CD14-positive monocyte (primary cell): ENCODE results near the gene APCDD1L. TPM values are rescaled to one million over a fixed set of nuclear protein-coding genes. Genes with fewer than 3 reads are reported as not detected.
A peak's percentile ranks its signal among the peaks of the same experiment; 100 is the strongest.

Experiments used
- DNase-seq, 3 donors: peaks; one replicate each; pipeline ENCODE4 v3.0.0-alpha.2; 2011 to 2022
- H2AFZ ChIP-seq: 2 replicates; pipeline ENCODE4 v1.6.0; 2012; ENCODE audit warnings: mild to moderate bottlenecking, low read depth, low read length, inconsistent platforms; ENCODE audit not compliant: insufficient read depth, poor library complexity, severe bottlenecking
- H3K27ac ChIP-seq, 2 donors: 1 replicate in 1 of 2; 2 replicates in 1 of 2; pipeline ENCODE4 v1.5.1; 2012 to 2013; ENCODE audit warnings: low read length in 2 of 2, control low read depth in 1 of 2, inconsistent platforms in 1 of 2, low read depth in 1 of 2, mild to moderate bottlenecking in 1 of 2
- H3K27me3 ChIP-seq, 2 donors: one replicate each; pipeline versions ENCODE4 v1.6.0 to v1.6.1; 2011 to 2013; ENCODE audit warnings: low read length in 2 of 2; ENCODE audit not compliant: control insufficient read depth in 2 of 2, insufficient read depth in 2 of 2
- H3K36me3 ChIP-seq, 2 donors: replicated peaks in 1 of 2; 1 replicate in 1 of 2; 2 replicates in 1 of 2; pipeline versions ENCODE4 v1.5.1 to v1.6.1; 2012 to 2013; ENCODE audit warnings: low read length in 2 of 2, control low read depth in 1 of 2, inconsistent platforms in 1 of 2, mild to moderate bottlenecking in 1 of 2; ENCODE audit not compliant: insufficient read depth in 2 of 2, control insufficient read depth in 1 of 2
- H3K4me1 ChIP-seq, 2 donors: 1 replicate in 1 of 2; 2 replicates in 1 of 2; pipeline versions ENCODE4 v1.5.1 to v1.6.1; 2012 to 2013; ENCODE audit warnings: low read length in 2 of 2, control low read depth in 1 of 2, inconsistent platforms in 1 of 2, mild to moderate bottlenecking in 1 of 2, moderate library complexity in 1 of 2; ENCODE audit not compliant: insufficient read depth in 2 of 2, control insufficient read depth in 1 of 2
- H3K4me2 ChIP-seq: replicated peaks from 2 replicates; pipeline ENCODE3; 2012; ENCODE audit warnings: low read length, moderate library complexity, mild to moderate bottlenecking; ENCODE audit not compliant: poor library complexity, severe bottlenecking; ENCODE audit errors: extremely low read depth
- H3K4me3 ChIP-seq, 3 experiments: fragments of 200-600 bp in 1 of 3; sonication (generic) in 1 of 3; replicated peaks in 1 of 3; 1 replicate in 2 of 3; 2 replicates in 1 of 3; pipeline ENCODE4 v1.5.1; 2011 to 2013; ENCODE audit warnings: low read length in 3 of 3, mild to moderate bottlenecking in 3 of 3, control low read depth in 2 of 3, low read depth in 2 of 3, inconsistent platforms in 1 of 3, moderate library complexity in 1 of 3
- H3K79me2 ChIP-seq: 2 replicates; pipeline ENCODE4 v1.6.0; 2012; ENCODE audit warnings: mild to moderate bottlenecking, control low read depth, inconsistent platforms, low read length, moderate library complexity; ENCODE audit not compliant: insufficient read depth
- H3K9ac ChIP-seq: 2 replicates; pipeline ENCODE4 v1.6.0; 2017; ENCODE audit warnings: low read length, mild to moderate bottlenecking; ENCODE audit not compliant: insufficient read depth, poor library complexity, severe bottlenecking
- H3K9me3 ChIP-seq, 2 donors: replicated peaks in 1 of 2; 1 replicate in 1 of 2; 2 replicates in 1 of 2; pipeline versions ENCODE4 v1.5.1 to v1.6.1; 2012 to 2013; ENCODE audit warnings: low read length in 2 of 2, control low read depth in 1 of 2; ENCODE audit not compliant: control insufficient read depth in 1 of 2, insufficient read depth in 1 of 2
- H4K20me1 ChIP-seq: 2 replicates; pipeline ENCODE4 v1.6.0; 2012; ENCODE audit warnings: mild to moderate bottlenecking, low read length, control low read depth, moderate library complexity; ENCODE audit not compliant: insufficient read depth
- H3K27ac Mint-ChIP-seq, 7 donors: one replicate each; pipeline ENCODE4 v1.8.0; 2020; ENCODE audit warnings: mild to moderate bottlenecking in 7 of 7, mixed read lengths in 7 of 7, moderate library complexity in 6 of 7, inconsistent platforms in 2 of 7
- H3K27me3 Mint-ChIP-seq, 3 donors: one replicate each; pipeline ENCODE4 v1.8.0; 2021 to 2022; ENCODE audit warnings: low read depth in 3 of 3, mild to moderate bottlenecking in 3 of 3, mixed read lengths in 3 of 3, moderate library complexity in 3 of 3, inconsistent platforms in 1 of 3
- H3K36me3 Mint-ChIP-seq, 2 donors: one replicate each; pipeline ENCODE4 v1.8.0; 2020; ENCODE audit warnings: mixed read lengths in 2 of 2, inconsistent platforms in 1 of 2, mild to moderate bottlenecking in 1 of 2
- H3K4me1 Mint-ChIP-seq: one replicate; pipeline ENCODE4 v1.8.0; 2020; ENCODE audit warnings: mild to moderate bottlenecking, mixed read lengths
- H3K4me3 Mint-ChIP-seq, 2 donors: one replicate each; pipeline ENCODE4 v1.8.0; 2020; ENCODE audit warnings: mild to moderate bottlenecking in 2 of 2, mixed read lengths in 2 of 2, moderate library complexity in 1 of 2
- H3K9me3 Mint-ChIP-seq, 7 donors: one replicate each; pipeline ENCODE4 v1.8.0; 2020 to 2022; ENCODE audit warnings: mixed read lengths in 7 of 7, mild to moderate bottlenecking in 6 of 7, moderate library complexity in 6 of 7, inconsistent platforms in 2 of 7
- WGBS: methylation state at CpG from one replicate; pipeline ENCODE4 v1.1.5; 2013; ENCODE audit warnings: missing lambda C conversion rate; ENCODE audit not compliant: insufficient coverage; 5-methylcytosine and 5-hydroxymethylcytosine counted together
- intact Hi-C, 2 donors: fragments of 100-400 bp; cut with micrococcal nuclease; formaldehyde crosslinking; loops; one replicate each; pipeline versions ENCODE4 v1.15.0 to v1.15.1; 2023
- polyA plus RNA-seq, 3 donors: library from polyadenylated mRNA; depleted of rRNA in 1 of 3; unstranded in 2 of 3; stranded (reverse) in 1 of 3; fragments of 300-500 nt in 2 of 3; fragments of >200 nt in 1 of 3; fragmentation: Illumina TruSeq in 2 of 3; gene quantifications; 1 replicate in 2 of 3; 2 replicates in 1 of 3; pipeline ENCODE4 v1.2.3, GENCODE V29; 2012 to 2021
- TF ChIP-seq, protein P1 (sequence below): fragments of 200-600 bp; IDR thresholded peaks from one replicate; pipeline ENCODE4 v1.8.0; 2022; ENCODE audit warnings: antibody characterized with exemption, mild to moderate bottlenecking

The APCDD1L gene
- polyA plus RNA-seq, 3 donors = not detected

DNA sequence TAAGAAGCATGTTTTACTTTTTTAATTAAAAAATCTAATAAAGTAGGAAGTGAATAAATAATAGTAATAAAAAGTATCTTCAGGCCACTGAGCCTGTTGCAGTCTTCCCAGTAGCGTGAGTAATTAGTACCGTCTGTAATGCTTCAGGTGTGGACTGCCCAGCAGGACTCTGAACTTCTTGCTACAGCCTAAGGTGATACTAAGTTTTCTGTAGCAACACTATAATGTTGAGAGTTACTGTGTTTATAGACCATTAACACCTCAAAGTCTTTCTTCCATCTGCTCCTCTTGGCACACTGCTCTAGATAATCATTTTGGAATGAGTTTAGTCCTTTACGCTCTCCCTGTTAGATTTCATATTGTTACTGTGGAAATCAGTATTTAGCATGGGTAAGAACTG is 97.8 kb downstream of the APCDD1L start:
- Mint-ChIP-seq H3K9me3 (peaks cover 0 to 4% (median 0%) of the 10 kb centered on the region in 7 donors), H3K36me3 (peaks cover 42 to 54% of the 10 kb centered on the region in 2 donors), H3K27me3 (peaks cover 0 to 1% (median 0%) of the 10 kb centered on the region in 3 donors), H3K27ac (no peak overlapping the region), H3K4me3 (no peak overlapping the region), H3K4me1 (peaks cover 9% of the 10 kb centered on the region)
- no peaks in the 10 kb centered on the region for H3K27me3 ChIP-seq
- intact Hi-C loops = no loop called here
- TF ChIP-seq, protein P1, sequence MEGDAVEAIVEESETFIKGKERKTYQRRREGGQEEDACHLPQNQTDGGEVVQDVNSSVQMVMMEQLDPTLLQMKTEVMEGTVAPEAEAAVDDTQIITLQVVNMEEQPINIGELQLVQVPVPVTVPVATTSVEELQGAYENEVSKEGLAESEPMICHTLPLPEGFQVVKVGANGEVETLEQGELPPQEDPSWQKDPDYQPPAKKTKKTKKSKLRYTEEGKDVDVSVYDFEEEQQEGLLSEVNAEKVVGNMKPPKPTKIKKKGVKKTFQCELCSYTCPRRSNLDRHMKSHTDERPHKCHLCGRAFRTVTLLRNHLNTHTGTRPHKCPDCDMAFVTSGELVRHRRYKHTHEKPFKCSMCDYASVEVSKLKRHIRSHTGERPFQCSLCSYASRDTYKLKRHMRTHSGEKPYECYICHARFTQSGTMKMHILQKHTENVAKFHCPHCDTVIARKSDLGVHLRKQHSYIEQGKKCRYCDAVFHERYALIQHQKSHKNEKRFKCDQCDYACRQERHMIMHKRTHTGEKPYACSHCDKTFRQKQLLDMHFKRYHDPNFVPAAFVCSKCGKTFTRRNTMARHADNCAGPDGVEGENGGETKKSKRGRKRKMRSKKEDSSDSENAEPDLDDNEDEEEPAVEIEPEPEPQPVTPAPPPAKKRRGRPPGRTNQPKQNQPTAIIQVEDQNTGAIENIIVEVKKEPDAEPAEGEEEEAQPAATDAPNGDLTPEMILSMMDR = no peak
- H2AFZ ChIP-seq = no peak overlapping the region
- H3K36me3 ChIP-seq = peaks cover 32 to 48% of the 10 kb centered on the region in 2 donors
- peaks cover 67% of the 10 kb centered on the region for H4K20me1 ChIP-seq
- no CpG with 5 or more reads among the region's 3 CpGs for WGBS
- no peaks in the 10 kb centered on the region for H3K9me3 ChIP-seq
- no peak overlapping the region for H3K9ac ChIP-seq
- H3K79me2 ChIP-seq = peaks cover 56% of the 10 kb centered on the region
- no peak overlapping the region for H3K4me2 ChIP-seq
- no peaks in the 10 kb centered on the region for H3K4me1 ChIP-seq
- no peak overlapping the region for H3K4me3 ChIP-seq
- no peak overlapping the region for H3K27ac ChIP-seq
- DNase-seq = no peak

DNA sequence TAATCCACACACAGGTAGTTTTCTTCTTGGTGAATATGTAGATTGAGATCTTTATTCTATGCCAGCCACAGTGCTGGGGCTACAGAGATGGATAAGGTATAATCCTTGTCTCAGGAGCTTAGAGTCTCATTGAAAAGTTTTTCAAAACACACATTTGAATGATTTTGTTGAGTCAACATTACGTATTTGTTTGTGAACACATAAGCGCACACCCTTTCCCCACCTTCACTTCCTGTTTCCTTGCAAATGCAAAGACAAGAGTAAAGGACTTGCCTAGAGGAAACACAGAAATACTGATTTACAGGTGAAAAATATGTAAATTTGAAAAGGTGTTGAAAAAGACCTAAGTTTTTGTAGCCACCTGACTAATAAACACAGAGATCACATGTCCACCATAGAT is 98.4 kb downstream of the APCDD1L start:
- no peak overlapping the region for H3K27ac ChIP-seq
- peaks cover 26 to 42% of the 10 kb centered on the region in 2 donors for H3K36me3 ChIP-seq
- peak in 1 of 3 donors; percentile 8 for DNase-seq
- H2AFZ ChIP-seq = no peak overlapping the region
- no peak overlapping the region for H3K9ac ChIP-seq
- no peaks in the 10 kb centered on the region for H3K4me1 ChIP-seq
- no peak overlapping the region for H3K4me2 ChIP-seq
- intact Hi-C loops = no loop called here
- H3K79me2 ChIP-seq = peaks cover 59% of the 10 kb centered on the region
- peaks cover 9% of the 10 kb centered on the region for H3K4me1 Mint-ChIP-seq
- TF ChIP-seq, protein P1 = no peak
- no CpG with 5 or more reads among the region's 2 CpGs for WGBS
- no peaks in the 10 kb centered on the region for H3K27me3 Mint-ChIP-seq
- no peaks in the 10 kb centered on the region for H3K9me3 ChIP-seq
- H3K9me3 Mint-ChIP-seq = peaks cover 0 to 4% (median 0%) of the 10 kb centered on the region in 7 donors
- H3K27me3 ChIP-seq = no peaks in the 10 kb centered on the region
- H3K4me3 Mint-ChIP-seq = no peak overlapping the region
- no peak overlapping the region for H3K4me3 ChIP-seq
- peak overlapping the region in 4 of 7 donors; percentile 0 to 79 (median 58) for H3K27ac Mint-ChIP-seq
- H3K36me3 Mint-ChIP-seq = peaks cover 37 to 48% of the 10 kb centered on the region in 2 donors
- peaks cover 65% of the 10 kb centered on the region for H4K20me1 ChIP-seq
